ENCODE data around the gene HSF2. TPM values are rescaled to one million over a fixed set of nuclear protein-coding genes. Genes with fewer than 3 reads are reported as not detected.

HSF2 gene
- total and polyA plus RNA-seq, 11 donors = 13.1 to 38.7 (median 23.1) TPM

DNA sequence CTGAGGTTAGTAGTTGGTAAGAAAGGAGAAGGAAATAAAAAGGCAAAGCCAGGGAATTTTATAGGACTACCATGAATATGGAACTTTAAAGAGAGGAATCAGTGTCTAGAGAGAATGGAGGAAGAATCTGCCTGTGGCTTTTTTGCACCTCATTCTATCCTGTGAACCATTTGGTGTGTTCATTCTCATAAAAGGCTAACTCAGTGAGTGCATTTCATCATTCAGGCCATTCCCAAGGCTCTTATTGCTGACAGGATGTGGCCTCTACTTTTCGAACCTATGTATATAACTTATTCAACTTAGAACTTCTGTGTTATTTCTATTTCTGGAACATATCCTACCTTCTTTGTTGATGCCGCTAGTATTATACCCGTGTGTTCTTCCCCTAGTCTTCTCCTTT, 27.1 kb downstream of the HSF2 start:
- ATAC-seq = no peak
- 94 to 97% (median 94%) methylated on average over 3 of the region's 3 CpGs for WGBS, 4 donors
- TF ChIP-seq POLR2A (IDR thresholded peaks at IDR 0.05) (no peak), CTCF (IDR thresholded peaks at IDR 0.05) (no peak)

DNA sequence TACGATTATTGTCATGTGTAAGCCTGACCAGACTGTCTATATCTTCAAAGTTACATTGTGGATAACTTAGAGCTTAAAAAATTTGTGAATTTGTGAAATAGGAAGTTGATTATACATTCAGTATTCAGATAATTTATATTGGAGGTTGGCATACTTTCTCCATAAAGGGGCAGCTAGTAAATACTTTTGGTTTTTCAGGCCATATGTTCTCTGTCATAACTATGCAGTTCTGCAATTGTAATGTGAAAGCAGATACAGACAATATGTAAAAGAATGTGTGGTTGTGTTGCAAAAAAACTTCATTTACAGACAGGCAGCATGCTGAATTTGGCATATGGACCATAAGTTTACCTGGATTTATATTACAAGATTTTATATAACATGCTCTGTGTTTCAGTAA, 29.3 kb downstream of the HSF2 start:
- peaks cover 0 to 96% (median 60%) of the 10 kb centered on the region in 9 donors for H3K36me3 ChIP-seq

More for the DNA sequence above, 27.1 kb downstream of the HSF2 start:
- Histone ChIP-seq H3K4me3 (no peak overlapping the region), H3K27ac (no peak overlapping the region), H3K9me3 (no peaks in the 10 kb centered on the region), H3K36me3 (peaks cover 0 to 96% (median 62%) of the 10 kb centered on the region in 9 donors), H3K4me1 (no peaks in the 10 kb centered on the region), H3K27me3 (no peaks in the 10 kb centered on the region)
- intact Hi-C loops (cut with DNase I) = no loop called here
- DNase-seq = no peak

DNA sequence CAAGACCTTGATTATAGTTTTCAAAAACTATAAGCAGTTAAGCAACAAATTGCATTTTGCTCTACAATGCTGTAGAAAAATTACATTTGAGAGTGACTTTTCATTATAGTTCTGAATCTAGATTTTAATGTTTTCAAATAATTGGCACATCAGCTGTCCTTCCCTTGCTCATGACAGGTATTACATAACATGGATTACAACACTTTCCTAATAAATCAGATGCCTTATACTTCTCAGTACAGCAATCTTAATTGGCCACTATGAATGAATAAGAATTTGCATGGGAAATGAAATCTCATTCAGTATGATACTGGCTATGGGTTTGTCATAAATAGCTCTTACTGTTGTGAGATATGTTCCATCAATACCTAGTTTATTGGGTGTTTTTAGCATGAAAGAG, 29.9 kb downstream of the HSF2 start:
- intact Hi-C loops (cut with DNase I) = no loop called here

More for the DNA sequence above, 29.3 kb downstream of the HSF2 start:
- H3K27ac ChIP-seq = no peak overlapping the region
- no peaks in the 10 kb centered on the region for H3K9me3 ChIP-seq
- DNase-seq (no peak), ATAC-seq (no peak)
- intact Hi-C loops (cut with DNase I) = no loop called here
- no peak for TF ChIP-seq POLR2A (IDR thresholded peaks at IDR 0.05)
- no peak for TF ChIP-seq CTCF (IDR thresholded peaks at IDR 0.05)
- WGBS, 4 donors = 91 to 98% (median 94%) methylated on average over 1 of the region's 1 CpG
- no peaks in the 10 kb centered on the region for H3K4me1 ChIP-seq
- H3K4me3 ChIP-seq = no peak overlapping the region
- H3K27me3 ChIP-seq = no peaks in the 10 kb centered on the region

GRCh38 chr6:122431780-122432179, 32.3 kb downstream of the HSF2 start:
- H3K27me3 ChIP-seq = no peaks in the 10 kb centered on the region
- peaks cover 0 to 90% (median 58%) of the 10 kb centered on the region in 9 donors for H3K36me3 ChIP-seq
- WGBS, 4 donors = 93 to 95% (median 94%) methylated on average over 4 of the region's 4 CpGs
- no peak for ATAC-seq
- no peaks in the 10 kb centered on the region for H3K4me1 ChIP-seq
- H3K4me3 ChIP-seq = no peak overlapping the region
- no peaks in the 10 kb centered on the region for H3K9me3 ChIP-seq
- H3K27ac ChIP-seq = no peak overlapping the region
- DNase-seq = no peak
- TF ChIP-seq CTCF (IDR thresholded peaks at IDR 0.05) = no peak
- TF ChIP-seq POLR2A (IDR thresholded peaks at IDR 0.05) = no peak
- intact Hi-C loops (cut with DNase I) = no loop called here

More for the DNA sequence above, 29.9 kb downstream of the HSF2 start:
- DNase-seq (no peak), ATAC-seq (no peak)
- H3K4me1 ChIP-seq = no peaks in the 10 kb centered on the region
- H3K9me3 ChIP-seq = no peaks in the 10 kb centered on the region
- H3K36me3 ChIP-seq = peaks cover 0 to 96% (median 55%) of the 10 kb centered on the region in 9 donors
- H3K4me3 ChIP-seq = no peak overlapping the region
- TF ChIP-seq POLR2A (IDR thresholded peaks at IDR 0.05) (no peak), CTCF (IDR thresholded peaks at IDR 0.05) (no peak)
- H3K27ac ChIP-seq = no peak overlapping the region
- H3K27me3 ChIP-seq = no peaks in the 10 kb centered on the region

Measured in heart left ventricle (tissue), 16 donors.